Hepatocyte (in vitro differentiated cells): ENCODE measurements around the gene CACNG7. TPM values are rescaled to one million over a fixed set of nuclear protein-coding genes. Genes with fewer than 3 reads are reported as not detected.

Experiments
- DNase-seq: peaks from one replicate; pipeline ENCODE4 v3.0.0-alpha.2; 2016; ENCODE audit warnings: low spot score
- H2AFZ ChIP-seq: fragments of 200-600 bp; sonication (generic); 2 replicates; pipeline ENCODE4 v1.6.0; 2016; ENCODE audit warnings: antibody characterized with exemption, mild to moderate bottlenecking
- H3K27ac ChIP-seq: fragments of 200-600 bp; sonication (generic); 2 replicates; pipeline ENCODE4 v1.5.1; 2016; ENCODE audit warnings: mild to moderate bottlenecking
- H3K27me3 ChIP-seq: fragments of 200-600 bp; sonication (generic); 2 replicates; pipeline ENCODE4 v1.6.1; 2016
- H3K36me3 ChIP-seq: fragments of 200-600 bp; sonication (generic); replicated peaks from 2 replicates; pipeline ENCODE4 v1.5.1; 2016; ENCODE audit warnings: low read depth; ENCODE audit not compliant: insufficient read depth
- H3K4me1 ChIP-seq: fragments of 200-600 bp; sonication (generic); 2 replicates; pipeline ENCODE4 v1.5.1; 2016; ENCODE audit warnings: mild to moderate bottlenecking, moderate library complexity; ENCODE audit not compliant: insufficient read depth
- H3K4me2 ChIP-seq: fragments of 200-600 bp; sonication (generic); 2 replicates; pipeline ENCODE4 v1.6.0; 2016
- H3K4me3 ChIP-seq: fragments of 200-600 bp; sonication (generic); 2 replicates; pipeline ENCODE4 v1.5.1; 2016; ENCODE audit warnings: mild to moderate bottlenecking
- H3K79me2 ChIP-seq: fragments of 200-600 bp; sonication (generic); 2 replicates; pipeline ENCODE4 v1.6.0; 2017; ENCODE audit warnings: mild to moderate bottlenecking
- H3K9me2 ChIP-seq: fragments of 200-600 bp; sonication (generic); replicated peaks from 2 replicates; pipeline ENCODE4 v1.6.0; 2017; ENCODE audit warnings: mild to moderate bottlenecking; ENCODE audit not compliant: insufficient read depth
- H3K9me3 ChIP-seq: fragments of 200-600 bp; sonication (generic); 2 replicates; pipeline ENCODE4 v1.5.1; 2016; ENCODE audit warnings: low read depth, mild to moderate bottlenecking
- H4K20me1 ChIP-seq: fragments of 200-600 bp; sonication (generic); 2 replicates; pipeline ENCODE4 v1.6.0; 2016; ENCODE audit warnings: mild to moderate bottlenecking; ENCODE audit not compliant: insufficient read depth, poor library complexity, severe bottlenecking
- CTCF ChIP-seq: fragments of 200-600 bp; sonication (generic); IDR thresholded peaks from 2 replicates; pipeline ENCODE4 v1.5.1; 2016; ENCODE audit warnings: antibody characterized with exemption, mild to moderate bottlenecking; ENCODE audit not compliant: poor library complexity
- EZH2 ChIP-seq: fragments of 200-600 bp; sonication (generic); IDR thresholded peaks from 2 replicates; pipeline ENCODE4 v1.6.1; 2016; ENCODE audit warnings: antibody characterized with exemption, mild to moderate bottlenecking, borderline replicate concordance
- EZH2phosphoT487 ChIP-seq: fragments of 200-600 bp; sonication (generic); IDR thresholded peaks from one replicate; pipeline ENCODE4 v1.6.1; 2018; ENCODE audit warnings: antibody characterized with exemption, mild to moderate bottlenecking, low read depth, moderate library complexity; ENCODE audit not compliant: unreplicated experiment, severe bottlenecking
- WGBS: methylation state at CpG from one replicate; pipeline ENCODE4 v1.1.6; 2016; ENCODE audit warnings: low lambda C conversion rate; ENCODE audit errors: missing lambda C conversion rate; 5-methylcytosine and 5-hydroxymethylcytosine counted together
- polyA plus RNA-seq: library from polyadenylated mRNA; unstranded; fragments of >200 nt; fragmentation: Nextera tagmentation; extraction: Ambion mirVana; gene quantifications from 2 replicates; pipeline ENCODE4 v1.2.1, GENCODE V29; 2016
- total RNA-seq: library from RNA; depleted of rRNA; stranded (reverse); fragments of >200 nt; gene quantifications from 2 replicates; pipeline ENCODE4 v1.2.3, GENCODE V29; 2014

CACNG7 gene
- total and polyA plus RNA-seq, 2 experiments from 2014 or later: 0.31 to 0.90 TPM

- no peaks in the 10 kb centered on the region for H3K9me3 ChIP-seq
- no peaks in the 10 kb centered on the region for H3K9me2 ChIP-seq
- no peaks in the 10 kb centered on the region for H4K20me1 ChIP-seq
- no peaks in the 10 kb centered on the region for H3K36me3 ChIP-seq
- H3K4me3 ChIP-seq: no peak overlapping the region
- H3K27me3 ChIP-seq: peaks cover 13% of the 10 kb centered on the region
- no peak overlapping the region for H3K27ac ChIP-seq
- H3K4me1 ChIP-seq: no peaks in the 10 kb centered on the region
- TF ChIP-seq EZH2phosphoT487: no peak
- TF ChIP-seq CTCF: no peak
- TF ChIP-seq EZH2: no peak
- DNase-seq: no peak
- H3K79me2 ChIP-seq: no peaks in the 10 kb centered on the region
- 83% methylated on average over 21 of the region's 23 CpGs for WGBS
- no peak overlapping the region for H3K4me2 ChIP-seq
- no peak overlapping the region for H2AFZ ChIP-seq
Observed at GRCh38 chr19:53892301-53892980, 16.6 kb upstream of the CACNG7 start.

GRCh38 chr19:53892981-53893325, 16.1 kb upstream of the CACNG7 start:
- Histone ChIP-seq H2AFZ (no peak overlapping the region), H3K79me2 (no peaks in the 10 kb centered on the region), H3K9me2 (no peaks in the 10 kb centered on the region), H3K9me3 (no peaks in the 10 kb centered on the region), H3K27me3 (peaks cover 18% of the 10 kb centered on the region), H3K4me2 (no peak overlapping the region), H3K4me3 (no peak overlapping the region), H3K4me1 (no peaks in the 10 kb centered on the region), H4K20me1 (no peaks in the 10 kb centered on the region), H3K27ac (no peak overlapping the region), H3K36me3 (no peaks in the 10 kb centered on the region)
- DNase-seq: no peak
- TF ChIP-seq EZH2phosphoT487: no peak
- no peak for TF ChIP-seq CTCF
- TF ChIP-seq EZH2: no peak
- WGBS: 70% methylated on average over 8 of the region's 8 CpGs

GRCh38 chr19:53894707-53895106, 14.4 kb upstream of the CACNG7 start:
- WGBS: 84% methylated on average over 9 of the region's 9 CpGs
- Histone ChIP-seq H3K4me1 (no peaks in the 10 kb centered on the region), H3K9me3 (no peaks in the 10 kb centered on the region), H3K4me2 (no peak overlapping the region), H3K4me3 (no peak overlapping the region), H2AFZ (no peak overlapping the region), H4K20me1 (no peaks in the 10 kb centered on the region), H3K79me2 (no peaks in the 10 kb centered on the region), H3K27me3 (peaks cover 22% of the 10 kb centered on the region), H3K36me3 (no peaks in the 10 kb centered on the region), H3K9me2 (no peaks in the 10 kb centered on the region), H3K27ac (no peak overlapping the region)
- no peak for DNase-seq
- TF ChIP-seq EZH2 (no peak), EZH2phosphoT487 (no peak), CTCF (no peak)

- Histone ChIP-seq H3K4me3 (no peak overlapping the region), H2AFZ (no peak overlapping the region), H3K9me2 (no peaks in the 10 kb centered on the region), H3K4me2 (no peak overlapping the region), H3K9me3 (no peaks in the 10 kb centered on the region), H4K20me1 (no peaks in the 10 kb centered on the region), H3K79me2 (no peaks in the 10 kb centered on the region), H3K36me3 (no peaks in the 10 kb centered on the region), H3K4me1 (no peaks in the 10 kb centered on the region), H3K27me3 (peaks cover 22% of the 10 kb centered on the region), H3K27ac (no peak overlapping the region)
- no peak for TF ChIP-seq EZH2phosphoT487
- TF ChIP-seq EZH2: no peak
- TF ChIP-seq CTCF: no peak
- 47% methylated on average over 4 of the region's 4 CpGs for WGBS
- no peak for DNase-seq
Observed at GRCh38 chr19:53896682-53897081, 12.4 kb upstream of the CACNG7 start.
